Measurements from ENCODE around the gene C19orf12.

GRCh38 chr19:29761575-29762232, 46.6 kb upstream of the C19orf12 start:
- TF ChIP-seq CTCF (IDR thresholded peaks at IDR 0.05) = no peak
- no peak for TF ChIP-seq POLR2A (IDR thresholded peaks at IDR 0.05; ENCODE audit: low read depth)
- no peak for TF ChIP-seq POLR2AphosphoS5 (IDR thresholded peaks at IDR 0.05)
- TF ChIP-seq EP300 (IDR thresholded peaks at IDR 0.05) = no peak

Data from esophagus muscularis mucosa (tissue), 4 donors.